Gastroesophageal sphincter (tissue), 3 donors: ENCODE data around the gene KCMF1.

Experiments used
- CTCF ChIP-seq, 4 experiments: fragments of 200-600 bp in 2 of 4; fragments of 450-650 bp in 2 of 4; sonication (generic) in 1 of 4; IDR thresholded peaks; one replicate each; pipeline ENCODE4 v1.5.1; 2017 to 2019; ENCODE audit warnings: antibody characterized with exemption in 4 of 4, mild to moderate bottlenecking in 2 of 4, moderate library complexity in 2 of 4
- POLR2A ChIP-seq, 2 donors: fragments of 450-650 bp; IDR thresholded peaks; one replicate each; pipeline ENCODE4 v1.6.1; 2017; ENCODE audit warnings: antibody characterized with exemption in 2 of 2, mild to moderate bottlenecking in 2 of 2, moderate library complexity in 1 of 2

GRCh38 chr2:85015653-85016360, 44.8 kb downstream of the KCMF1 start:
- TF ChIP-seq CTCF (IDR thresholded peaks at IDR 0.05) (peak in 2 of 4 experiments; percentile 9 to 20), POLR2A (IDR thresholded peaks at IDR 0.05) (no peak)
